ENCODE results near the gene CRYBG1.

Gene CRYBG1, protein sequence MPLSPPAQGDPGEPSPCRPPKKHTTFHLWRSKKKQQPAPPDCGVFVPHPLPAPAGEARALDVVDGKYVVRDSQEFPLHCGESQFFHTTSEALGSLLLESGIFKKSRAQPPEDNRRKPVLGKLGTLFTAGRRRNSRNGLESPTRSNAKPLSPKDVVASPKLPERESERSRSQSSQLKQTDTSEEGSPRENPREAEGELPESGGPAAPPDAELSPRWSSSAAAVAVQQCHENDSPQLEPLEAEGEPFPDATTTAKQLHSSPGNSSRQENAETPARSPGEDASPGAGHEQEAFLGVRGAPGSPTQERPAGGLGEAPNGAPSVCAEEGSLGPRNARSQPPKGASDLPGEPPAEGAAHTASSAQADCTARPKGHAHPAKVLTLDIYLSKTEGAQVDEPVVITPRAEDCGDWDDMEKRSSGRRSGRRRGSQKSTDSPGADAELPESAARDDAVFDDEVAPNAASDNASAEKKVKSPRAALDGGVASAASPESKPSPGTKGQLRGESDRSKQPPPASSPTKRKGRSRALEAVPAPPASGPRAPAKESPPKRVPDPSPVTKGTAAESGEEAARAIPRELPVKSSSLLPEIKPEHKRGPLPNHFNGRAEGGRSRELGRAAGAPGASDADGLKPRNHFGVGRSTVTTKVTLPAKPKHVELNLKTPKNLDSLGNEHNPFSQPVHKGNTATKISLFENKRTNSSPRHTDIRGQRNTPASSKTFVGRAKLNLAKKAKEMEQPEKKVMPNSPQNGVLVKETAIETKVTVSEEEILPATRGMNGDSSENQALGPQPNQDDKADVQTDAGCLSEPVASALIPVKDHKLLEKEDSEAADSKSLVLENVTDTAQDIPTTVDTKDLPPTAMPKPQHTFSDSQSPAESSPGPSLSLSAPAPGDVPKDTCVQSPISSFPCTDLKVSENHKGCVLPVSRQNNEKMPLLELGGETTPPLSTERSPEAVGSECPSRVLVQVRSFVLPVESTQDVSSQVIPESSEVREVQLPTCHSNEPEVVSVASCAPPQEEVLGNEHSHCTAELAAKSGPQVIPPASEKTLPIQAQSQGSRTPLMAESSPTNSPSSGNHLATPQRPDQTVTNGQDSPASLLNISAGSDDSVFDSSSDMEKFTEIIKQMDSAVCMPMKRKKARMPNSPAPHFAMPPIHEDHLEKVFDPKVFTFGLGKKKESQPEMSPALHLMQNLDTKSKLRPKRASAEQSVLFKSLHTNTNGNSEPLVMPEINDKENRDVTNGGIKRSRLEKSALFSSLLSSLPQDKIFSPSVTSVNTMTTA (N-terminal part only)

DNA sequence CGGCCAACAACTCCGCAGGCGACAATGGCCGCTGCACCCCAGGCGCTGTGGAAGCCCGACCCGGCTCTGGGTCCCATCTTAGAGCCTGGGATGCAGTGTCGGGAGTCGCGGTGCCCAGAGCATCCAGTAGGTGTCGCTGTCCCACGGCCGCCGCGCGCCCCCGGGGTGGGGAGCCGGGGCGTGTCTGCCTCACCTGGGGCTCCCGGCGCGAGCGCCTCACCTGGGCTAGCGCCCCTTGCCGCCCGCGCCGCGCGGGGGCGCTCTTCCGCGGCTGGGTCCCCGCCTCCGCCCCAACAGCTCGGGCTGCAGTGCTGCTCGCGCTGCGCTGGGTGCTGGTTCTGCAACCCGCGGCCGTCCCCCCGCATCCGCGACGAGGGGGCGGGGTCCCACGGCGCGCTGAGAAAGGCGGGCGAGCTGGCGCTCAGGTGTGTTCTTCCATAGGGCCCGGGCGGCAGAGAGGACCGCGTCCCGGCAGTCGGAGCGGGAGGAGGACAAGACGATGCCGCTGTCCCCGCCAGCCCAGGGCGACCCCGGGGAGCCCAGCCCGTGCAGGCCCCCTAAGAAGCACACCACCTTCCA is at the start of gene CRYBG1:
Gene CRYBG1 (plus strand): TSS at position 308 of the 579 bp plus-strand sequence. CDS start 192 bp downstream, at position 500.
- peak; percentile 52 for DNase-seq (ENCODE audit: low read depth)

GRCh38 chr6:106315765-106316374 is 44.6 kb upstream of the CRYBG1 start:
- DNase-seq (ENCODE audit: low read depth): no peak

DNA sequence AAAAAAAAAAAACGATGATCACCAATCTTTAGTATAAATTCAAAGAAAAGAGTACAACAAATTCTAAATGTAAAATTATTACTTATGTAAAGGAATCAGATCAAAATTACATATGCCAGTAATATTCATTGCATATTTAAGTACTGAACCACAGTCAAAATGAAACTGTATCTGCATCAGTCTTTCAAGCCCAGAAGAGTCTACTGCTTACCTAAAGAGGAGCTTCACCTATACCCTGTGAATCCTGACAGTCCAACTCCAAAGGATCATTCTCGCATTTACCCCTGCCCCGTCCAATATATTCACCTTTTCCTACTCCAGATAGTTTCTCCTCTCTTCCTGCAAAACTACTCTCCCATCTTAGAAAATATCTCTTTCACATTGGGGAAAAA is 44.1 kb upstream of the CRYBG1 start:
- no peak for DNase-seq (ENCODE audit: low read depth)

- DNase-seq (ENCODE audit: low read depth): no peak
These were observed 42.5 kb upstream of the CRYBG1 start for GRCh38 chr6:106318061-106318460.

GRCh38 chr6:106318851-106319250 is 41.7 kb upstream of the CRYBG1 start:
- no peak for DNase-seq (ENCODE audit: low read depth)

DNA sequence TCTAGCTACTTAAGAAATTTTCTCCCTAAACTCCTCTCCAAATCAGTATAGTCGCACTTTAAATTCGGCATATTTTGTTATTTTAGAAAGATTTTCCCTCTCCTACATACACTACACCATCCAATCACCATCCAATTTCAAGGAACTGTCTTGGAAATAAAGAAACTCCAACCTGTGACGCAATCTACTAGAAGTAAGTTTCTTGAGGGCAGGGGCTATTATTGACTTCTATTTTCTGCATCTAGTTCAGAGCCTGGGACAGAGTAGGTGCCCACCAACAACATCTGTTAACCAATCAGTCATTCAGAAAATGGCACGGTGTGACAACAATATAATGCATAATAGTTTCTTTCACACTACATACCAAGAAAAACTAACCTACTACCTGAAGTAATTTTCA is 38.6 kb upstream of the CRYBG1 start:
- no peak for DNase-seq (ENCODE audit: low read depth)

- DNase-seq (ENCODE audit: low read depth): no peak
These were observed 35.7 kb upstream of the CRYBG1 start for GRCh38 chr6:106324726-106325335.

- DNase-seq (ENCODE audit: low read depth): peak; percentile 99
These were observed 35.0 kb upstream of the CRYBG1 start, which contains the start of gene ATG5 for GRCh38 chr6:106325336-106326178. Gene ATG5, minus strand, starts transcription at chr6:106325760. Its CDS starts 9,552 bp downstream, at chr6:106316208.

- peak; percentile 25 for DNase-seq (ENCODE audit: low read depth)
These were observed 25.7 kb upstream of the CRYBG1 start for GRCh38 chr6:106334646-106335448.

DNA sequence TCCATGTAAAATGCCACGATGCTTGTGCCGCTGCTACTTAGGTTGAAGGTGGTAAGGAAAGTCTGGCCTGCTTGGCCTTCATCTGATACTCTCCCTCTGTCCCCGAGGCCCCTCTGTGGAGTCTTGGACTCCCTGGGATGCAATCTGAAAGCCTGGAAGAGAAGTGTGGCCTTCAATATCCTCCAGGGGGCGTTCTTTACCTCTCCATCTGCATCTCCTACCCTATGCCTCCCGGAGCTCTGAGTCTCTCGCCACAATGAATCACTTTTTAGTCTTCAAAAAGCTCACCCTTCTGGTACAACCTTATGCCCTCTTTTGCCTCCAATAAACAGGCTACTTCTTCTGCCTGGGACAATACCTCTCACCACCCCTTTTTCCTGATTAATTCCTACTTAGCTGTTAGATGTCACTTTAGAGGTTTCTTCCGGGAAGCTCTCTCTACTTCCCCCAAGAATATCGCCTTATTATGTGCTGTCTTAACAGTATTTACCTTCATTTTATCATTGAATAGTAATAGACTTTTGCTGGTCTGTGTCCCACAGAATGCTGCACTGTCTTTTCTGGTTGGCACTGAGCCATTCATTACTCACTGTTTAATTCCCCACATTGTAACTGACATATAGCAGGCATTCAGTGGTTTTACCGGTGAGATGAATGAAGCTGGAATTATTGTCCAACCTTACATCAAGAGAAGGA is 21.0 kb upstream of the CRYBG1 start:
- peak; percentile 10 for DNase-seq (ENCODE audit: low read depth)

DNA sequence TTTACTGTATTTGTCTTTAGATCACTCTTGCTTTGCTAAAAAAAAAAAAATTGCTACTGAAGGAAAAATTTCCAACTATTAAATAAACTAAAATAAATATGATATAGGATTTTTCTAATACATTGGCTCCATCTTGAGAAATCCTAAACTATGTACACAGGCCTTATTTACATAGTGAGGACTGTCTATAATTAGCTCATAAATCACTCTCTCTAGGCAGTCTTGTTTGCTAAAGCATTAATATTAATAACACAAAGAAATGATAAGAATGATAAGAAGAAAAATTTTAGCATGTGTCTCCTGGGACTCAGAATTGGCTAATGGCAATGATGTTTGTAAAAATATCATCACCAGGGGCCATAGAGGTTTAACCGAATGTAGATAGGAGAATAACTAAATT is 13.3 kb upstream of the CRYBG1 start:
- no peak for DNase-seq (ENCODE audit: low read depth)

GRCh38 chr6:106356378-106356777 is 4.1 kb upstream of the CRYBG1 start:
- no peak for DNase-seq (ENCODE audit: low read depth)

GRCh38 chr6:106359959-106360409 is 533 bp upstream of the CRYBG1 start:
- no peak for DNase-seq (ENCODE audit: low read depth)

- DNase-seq (ENCODE audit: low read depth): peak; percentile 2
These were observed 493 bp downstream of the CRYBG1 start for GRCh38 chr6:106360989-106361430.

DNA sequence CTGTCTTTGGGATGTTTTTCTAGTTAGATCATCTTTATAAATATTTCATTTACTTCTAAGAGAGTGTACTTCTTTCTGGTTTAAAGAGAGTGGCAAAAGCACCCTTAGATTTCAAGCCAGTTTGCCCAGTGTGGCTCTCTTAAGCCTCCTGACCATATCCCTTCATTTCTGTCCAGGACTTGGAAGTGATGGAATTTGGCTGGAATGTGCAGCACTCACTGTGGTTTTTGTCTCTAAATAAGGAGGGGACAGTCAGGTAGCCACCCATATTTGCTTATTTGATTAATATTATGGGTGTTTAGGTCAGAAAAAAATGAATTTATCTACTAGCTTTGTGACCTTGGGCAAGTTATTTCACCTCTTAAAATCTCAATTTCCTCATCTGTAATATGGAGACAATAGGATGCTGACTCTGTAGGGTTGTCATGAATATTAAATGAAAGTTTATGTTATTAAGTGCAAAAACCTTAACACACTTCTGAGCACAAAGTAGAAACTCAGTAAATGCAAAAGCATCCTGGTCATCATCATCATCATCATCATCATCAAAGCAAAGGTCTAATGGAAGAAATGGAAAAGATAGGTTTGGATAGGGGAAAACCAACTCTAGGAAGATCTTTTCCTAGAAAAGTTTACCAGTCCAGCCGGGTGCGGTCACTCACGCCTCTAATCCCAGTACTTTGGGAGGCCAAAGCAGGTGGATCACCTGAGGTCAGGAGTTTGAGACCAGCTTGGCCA is 3.1 kb downstream of the CRYBG1 start:
- no peak for DNase-seq (ENCODE audit: low read depth)

- DNase-seq (ENCODE audit: low read depth): no peak
These were observed 9.2 kb downstream of the CRYBG1 start for GRCh38 chr6:106369739-106370138.

- no peak for DNase-seq (ENCODE audit: low read depth)
These were observed 10.1 kb downstream of the CRYBG1 start for GRCh38 chr6:106370639-106371038.

Measured in activated T-cell treated with anti-CD3 and anti-CD28 coated beads for 1 hour (primary cell).